Measurements from ENCODE around the gene LMLN.
"Not testable (repeated sequence)": the region's sequence is repeated elsewhere in the genome, so short reads cannot be mapped to it uniquely, and the experiment has no call there.

The LMLN gene

DNA sequence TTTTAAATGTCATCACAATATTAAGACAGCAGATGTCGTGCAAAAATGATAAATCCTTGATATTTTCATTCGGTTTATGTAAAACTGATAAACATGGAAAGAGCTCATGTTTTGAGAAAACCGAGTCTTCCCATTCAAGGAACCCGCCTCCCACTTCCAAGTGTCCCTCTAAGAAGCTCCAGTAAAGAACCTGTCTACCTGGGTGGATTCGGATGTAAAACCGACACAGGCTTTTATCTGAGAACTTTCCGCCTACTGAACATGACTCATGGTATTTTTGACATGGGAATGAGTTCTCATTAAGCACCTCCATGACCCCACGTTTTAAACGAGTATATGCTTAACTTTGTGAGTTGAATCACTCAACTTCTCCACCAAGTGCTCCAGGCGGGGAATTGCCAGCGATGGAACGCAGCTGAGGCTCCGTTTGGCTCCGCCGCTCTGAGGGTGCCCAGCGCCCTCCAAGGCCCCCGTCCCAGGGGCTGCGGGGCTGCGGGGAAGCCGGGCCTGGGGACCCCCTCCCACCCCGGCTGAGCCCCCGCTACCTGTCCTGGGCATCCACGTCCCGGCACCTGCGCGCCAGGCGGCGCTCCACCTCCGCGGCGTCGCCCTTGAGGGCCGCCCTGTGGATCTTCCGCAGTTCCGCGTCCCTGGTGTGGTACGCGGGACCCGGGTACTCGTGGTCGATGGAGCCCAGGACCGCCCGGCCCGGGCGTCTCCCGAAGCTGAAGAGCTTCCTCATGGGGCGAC lies 119.9 kb downstream of the LMLN start:
- Histone ChIP-seq H2AFZ (ENCODE audit: low read depth, low read length, severe bottlenecking) (peak overlapping the region; percentile 98), H3K79me2 (ENCODE audit: insufficient read depth, low read length) (no peaks in the 10 kb centered on the region), H4K20me1 (ENCODE audit: low read depth, low read length) (no peaks in the 10 kb centered on the region), H3K9me2 (replicated peaks; ENCODE audit: insufficient read depth, low read length) (no peaks in the 10 kb centered on the region), H3K36me3 (ENCODE audit: low read length) (no peaks in the 10 kb centered on the region), H3K4me3 (ENCODE audit: insufficient read depth, low read length, poor library complexity, severe bottlenecking) (peak overlapping the region; percentile 59), H3K9me3 (ENCODE audit: insufficient read depth, low read length) (no peaks in the 10 kb centered on the region), H3K9ac (ENCODE audit: low read length) (peak overlapping the region; percentile 62), H3K27me3 (ENCODE audit: low read length) (0 out of 2 replicates have a peak, but pooled peaks cover 3% of the 10 kb centered on the region), H3F3A (ENCODE audit: insufficient read depth) (no peaks in the 10 kb centered on the region), H3K4me2 (ENCODE audit: low read depth, low read length, poor library complexity, severe bottlenecking) (peak overlapping the region; percentile 71), H3K27ac (ENCODE audit: low read depth, low read length) (no peak overlapping the region)
- TF ChIP-seq CTCF (IDR thresholded peaks at IDR 0.05; ENCODE audit: insufficient read depth, low read length, poor library complexity, severe bottlenecking) (peak; percentile 30), EZH2phosphoT487 (conservative IDR thresholded peaks at IDR 0.05; ENCODE audit: low read length) (no peak)

DNA sequence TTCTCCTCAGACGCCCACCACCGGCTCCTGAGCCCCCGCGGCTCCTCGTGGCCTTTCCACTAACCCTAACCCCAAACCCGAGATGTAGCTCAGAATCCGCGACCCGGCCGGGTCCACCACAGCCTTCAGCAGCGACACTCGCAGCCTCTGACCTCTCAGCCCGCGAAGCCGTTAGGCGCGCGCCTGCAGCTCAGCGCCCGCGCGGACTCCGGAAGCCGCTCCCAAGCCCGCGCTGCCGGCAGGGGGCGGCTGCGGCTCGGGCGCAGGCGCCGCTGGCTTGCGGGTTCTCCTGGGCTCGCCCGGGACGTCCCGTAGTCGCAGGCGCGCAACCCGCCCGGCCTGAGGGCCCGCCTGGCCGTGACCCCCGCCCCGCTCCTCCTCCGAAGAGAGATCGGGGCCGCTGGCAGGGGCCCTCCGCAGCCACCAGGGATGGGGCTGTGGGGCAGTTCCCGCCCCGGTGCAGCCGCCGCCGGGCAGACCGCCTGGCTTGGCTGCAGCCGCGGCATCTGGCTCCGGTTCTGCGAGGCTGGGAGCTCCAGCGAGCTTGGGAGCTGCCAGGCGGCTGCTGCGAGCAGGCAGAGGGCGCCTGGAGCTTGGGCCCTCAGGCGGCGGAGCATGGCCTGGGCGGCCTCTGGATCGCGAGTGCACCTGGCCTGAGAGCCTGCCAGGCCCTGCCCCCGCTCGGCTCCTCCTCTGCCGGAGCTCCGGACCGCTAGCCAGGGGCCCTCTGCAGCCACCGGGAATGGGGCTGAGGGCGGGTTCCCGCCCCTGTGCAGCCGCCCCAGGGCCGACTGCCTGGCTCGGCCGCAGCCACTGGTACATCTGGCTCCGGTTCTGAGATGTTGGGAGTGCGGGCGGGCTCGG lies 120.7 kb downstream of the LMLN start:
- Histone ChIP-seq H3K27ac (ENCODE audit: low read depth, low read length) (no peak overlapping the region), H3K4me3 (ENCODE audit: insufficient read depth, low read length, poor library complexity, severe bottlenecking) (peak overlapping the region; percentile 59), H3K79me2 (ENCODE audit: insufficient read depth, low read length) (no peaks in the 10 kb centered on the region), H4K20me1 (ENCODE audit: low read depth, low read length) (no peaks in the 10 kb centered on the region), H3K9me2 (replicated peaks; ENCODE audit: insufficient read depth, low read length) (no peaks in the 10 kb centered on the region), H2AFZ (ENCODE audit: low read depth, low read length, severe bottlenecking) (peak overlapping the region; percentile 98), H3K9ac (ENCODE audit: low read length) (peak overlapping the region; percentile 62), H3F3A (ENCODE audit: insufficient read depth) (no peaks in the 10 kb centered on the region), H3K36me3 (ENCODE audit: low read length) (no peaks in the 10 kb centered on the region), H3K27me3 (ENCODE audit: low read length) (0 out of 2 replicates have a peak, but pooled peaks cover 3% of the 10 kb centered on the region), H3K4me2 (ENCODE audit: low read depth, low read length, poor library complexity, severe bottlenecking) (peak overlapping the region; percentile 71), H3K9me3 (ENCODE audit: insufficient read depth, low read length) (no peaks in the 10 kb centered on the region)
- TF ChIP-seq EZH2phosphoT487 (conservative IDR thresholded peaks at IDR 0.05; ENCODE audit: low read length): no peak
- no peak for TF ChIP-seq CTCF (IDR thresholded peaks at IDR 0.05; ENCODE audit: insufficient read depth, low read length, poor library complexity, severe bottlenecking)

- Histone ChIP-seq H3K9ac (ENCODE audit: low read length) (no peak overlapping the region), H3K79me2 (ENCODE audit: insufficient read depth, low read length) (no peaks in the 10 kb centered on the region), H3K4me2 (ENCODE audit: low read depth, low read length, poor library complexity, severe bottlenecking) (no peak overlapping the region), H3K27ac (ENCODE audit: low read depth, low read length) (no peak overlapping the region), H3K36me3 (ENCODE audit: low read length) (no peaks in the 10 kb centered on the region), H4K20me1 (ENCODE audit: low read depth, low read length) (no peaks in the 10 kb centered on the region), H3K9me3 (ENCODE audit: insufficient read depth, low read length) (no peaks in the 10 kb centered on the region), H3K27me3 (ENCODE audit: low read length) (0 out of 2 replicates have a peak, but pooled peaks cover 3% of the 10 kb centered on the region), H3K9me2 (replicated peaks; ENCODE audit: insufficient read depth, low read length) (no peaks in the 10 kb centered on the region), H2AFZ (ENCODE audit: low read depth, low read length, severe bottlenecking) (no peak overlapping the region), H3F3A (ENCODE audit: insufficient read depth) (no peaks in the 10 kb centered on the region), H3K4me3 (ENCODE audit: insufficient read depth, low read length, poor library complexity, severe bottlenecking) (no peak overlapping the region)
- TF ChIP-seq EZH2phosphoT487 (conservative IDR thresholded peaks at IDR 0.05; ENCODE audit: low read length): no peak
- no peak for TF ChIP-seq CTCF (IDR thresholded peaks at IDR 0.05; ENCODE audit: insufficient read depth, low read length, poor library complexity, severe bottlenecking)
Measured at GRCh38 chr3:198081421-198081844, 121.4 kb downstream of the LMLN start.

DNA sequence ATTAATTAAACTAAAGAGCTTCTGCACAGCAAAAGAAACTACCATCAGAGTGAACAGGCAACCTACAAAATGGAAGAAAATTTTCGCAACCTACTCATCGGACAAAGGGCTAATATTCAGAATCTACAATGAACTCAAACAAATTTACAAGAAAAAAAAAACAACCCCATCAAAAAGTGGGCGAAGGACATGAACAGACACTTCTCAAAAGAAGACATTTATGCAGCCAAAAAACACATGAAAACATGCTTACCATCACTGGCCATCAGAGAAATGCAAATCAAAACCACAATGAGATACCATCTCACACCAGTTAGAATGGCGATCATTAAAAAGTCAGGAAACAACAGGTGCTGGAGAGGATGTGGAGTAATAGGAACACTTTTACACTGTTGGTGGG lies 122.2 kb downstream of the LMLN start:
- H4K20me1 ChIP-seq (ENCODE audit: low read depth, low read length); H3F3A ChIP-seq (ENCODE audit: insufficient read depth); H3K4me3 ChIP-seq (ENCODE audit: insufficient read depth, low read length, poor library complexity, severe bottlenecking); H3K4me2 ChIP-seq (ENCODE audit: low read depth, low read length, poor library complexity, severe bottlenecking); H3K79me2 ChIP-seq (ENCODE audit: insufficient read depth, low read length); H3K9me2 ChIP-seq (replicated peaks; ENCODE audit: insufficient read depth, low read length); H2AFZ ChIP-seq (ENCODE audit: low read depth, low read length, severe bottlenecking); H3K27me3 ChIP-seq (ENCODE audit: low read length); H3K9ac ChIP-seq (ENCODE audit: low read length); H3K9me3 ChIP-seq (ENCODE audit: insufficient read depth, low read length); H3K27ac ChIP-seq (ENCODE audit: low read depth, low read length); H3K36me3 ChIP-seq (ENCODE audit: low read length): not testable (repeated sequence)

Data from SU-DHL-6 (cell line).